Measurements from ENCODE around the gene CRHR1. TPM values are rescaled to one million over a fixed set of nuclear protein-coding genes. Genes with fewer than 3 reads are reported as not detected.

The CRHR1 gene
- polyA plus RNA-seq, 3 donors, result not detected

GRCh38 chr17:45824475-45824874 lies 40.4 kb downstream of the CRHR1 start:
- DNase-seq, result no peak
- Mint-ChIP-seq H3K4me3 (no peak overlapping the region), H3K27me3 (ENCODE audit: low read depth in 3 of 3) (peaks cover 4 to 17% (median 16%) of the 10 kb centered on the region in 3 donors), H3K36me3 (no peaks in the 10 kb centered on the region), H3K9me3 (peaks cover 0 to 2% (median 0%) of the 10 kb centered on the region in 7 donors), H3K27ac (no peak overlapping the region), H3K4me1 (no peaks in the 10 kb centered on the region)
- no peak overlapping the region for H3K4me3 ChIP-seq (replicated peaks in 1 of 3; ENCODE audit: low read depth in 2 of 3, low read length in 3 of 3)
- WGBS (ENCODE audit: insufficient coverage), result 100% methylated on average over 1 of the region's 7 CpGs
- H4K20me1 ChIP-seq (ENCODE audit: insufficient read depth, low read length), result no peaks in the 10 kb centered on the region
- no peaks in the 10 kb centered on the region for H3K36me3 ChIP-seq (replicated peaks in 1 of 2; ENCODE audit: control insufficient read depth in 1 of 2, insufficient read depth in 2 of 2, low read length in 2 of 2)
- intact Hi-C loops (cut with micrococcal nuclease), result no loop called here
- H2AFZ ChIP-seq (ENCODE audit: insufficient read depth, low read depth, low read length, poor library complexity, severe bottlenecking), result no peak overlapping the region
- TF ChIP-seq, protein P1, sequence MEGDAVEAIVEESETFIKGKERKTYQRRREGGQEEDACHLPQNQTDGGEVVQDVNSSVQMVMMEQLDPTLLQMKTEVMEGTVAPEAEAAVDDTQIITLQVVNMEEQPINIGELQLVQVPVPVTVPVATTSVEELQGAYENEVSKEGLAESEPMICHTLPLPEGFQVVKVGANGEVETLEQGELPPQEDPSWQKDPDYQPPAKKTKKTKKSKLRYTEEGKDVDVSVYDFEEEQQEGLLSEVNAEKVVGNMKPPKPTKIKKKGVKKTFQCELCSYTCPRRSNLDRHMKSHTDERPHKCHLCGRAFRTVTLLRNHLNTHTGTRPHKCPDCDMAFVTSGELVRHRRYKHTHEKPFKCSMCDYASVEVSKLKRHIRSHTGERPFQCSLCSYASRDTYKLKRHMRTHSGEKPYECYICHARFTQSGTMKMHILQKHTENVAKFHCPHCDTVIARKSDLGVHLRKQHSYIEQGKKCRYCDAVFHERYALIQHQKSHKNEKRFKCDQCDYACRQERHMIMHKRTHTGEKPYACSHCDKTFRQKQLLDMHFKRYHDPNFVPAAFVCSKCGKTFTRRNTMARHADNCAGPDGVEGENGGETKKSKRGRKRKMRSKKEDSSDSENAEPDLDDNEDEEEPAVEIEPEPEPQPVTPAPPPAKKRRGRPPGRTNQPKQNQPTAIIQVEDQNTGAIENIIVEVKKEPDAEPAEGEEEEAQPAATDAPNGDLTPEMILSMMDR (IDR thresholded peaks at IDR 0.05), result no peak
- H3K4me2 ChIP-seq (replicated peaks; ENCODE audit: extremely low read depth, low read length, poor library complexity, severe bottlenecking), result no peak overlapping the region
- H3K4me1 ChIP-seq (ENCODE audit: control insufficient read depth in 1 of 2, insufficient read depth in 2 of 2, low read length in 2 of 2), result no peaks in the 10 kb centered on the region
- no peaks in the 10 kb centered on the region for H3K79me2 ChIP-seq (ENCODE audit: insufficient read depth, low read length)
- peaks cover 0 to 3% of the 10 kb centered on the region in 2 donors for H3K27me3 ChIP-seq (ENCODE audit: control insufficient read depth in 2 of 2, insufficient read depth in 2 of 2, low read length in 2 of 2)
- no peaks in the 10 kb centered on the region for H3K9me3 ChIP-seq (replicated peaks in 1 of 2; ENCODE audit: control insufficient read depth in 1 of 2, insufficient read depth in 1 of 2, low read length in 2 of 2)
- H3K9ac ChIP-seq (ENCODE audit: insufficient read depth, low read length, poor library complexity, severe bottlenecking), result no peak overlapping the region
- no peak overlapping the region for H3K27ac ChIP-seq (ENCODE audit: low read depth in 1 of 2, low read length in 2 of 2)

GRCh38 chr17:45824901-45825492 lies 40.9 kb downstream of the CRHR1 start:
- Mint-ChIP-seq H3K4me1 (no peaks in the 10 kb centered on the region), H3K27ac (no peak overlapping the region), H3K9me3 (peaks cover 0 to 2% (median 0%) of the 10 kb centered on the region in 7 donors), H3K36me3 (no peaks in the 10 kb centered on the region), H3K27me3 (ENCODE audit: low read depth in 3 of 3) (peaks cover 4 to 17% (median 16%) of the 10 kb centered on the region in 3 donors), H3K4me3 (no peak overlapping the region)
- intact Hi-C loops (cut with micrococcal nuclease), result no loop called here
- H3K9me3 ChIP-seq (replicated peaks in 1 of 2; ENCODE audit: control insufficient read depth in 1 of 2, insufficient read depth in 1 of 2, low read length in 2 of 2), result no peaks in the 10 kb centered on the region
- no peaks in the 10 kb centered on the region for H4K20me1 ChIP-seq (ENCODE audit: insufficient read depth, low read length)
- no peak overlapping the region for H3K27ac ChIP-seq (ENCODE audit: low read depth in 1 of 2, low read length in 2 of 2)
- H3K27me3 ChIP-seq (ENCODE audit: control insufficient read depth in 2 of 2, insufficient read depth in 2 of 2, low read length in 2 of 2), result peaks cover 0 to 3% of the 10 kb centered on the region in 2 donors
- H3K79me2 ChIP-seq (ENCODE audit: insufficient read depth, low read length), result no peaks in the 10 kb centered on the region
- 95% methylated on average over 8 of the region's 13 CpGs for WGBS (ENCODE audit: insufficient coverage)
- H3K9ac ChIP-seq (ENCODE audit: insufficient read depth, low read length, poor library complexity, severe bottlenecking), result no peak overlapping the region
- H3K4me1 ChIP-seq (ENCODE audit: control insufficient read depth in 1 of 2, insufficient read depth in 2 of 2, low read length in 2 of 2), result no peaks in the 10 kb centered on the region
- no peak overlapping the region for H3K4me3 ChIP-seq (replicated peaks in 1 of 3; ENCODE audit: low read depth in 2 of 3, low read length in 3 of 3)
- H3K36me3 ChIP-seq (replicated peaks in 1 of 2; ENCODE audit: control insufficient read depth in 1 of 2, insufficient read depth in 2 of 2, low read length in 2 of 2), result no peaks in the 10 kb centered on the region
- H2AFZ ChIP-seq (ENCODE audit: insufficient read depth, low read depth, low read length, poor library complexity, severe bottlenecking), result no peak overlapping the region
- TF ChIP-seq, protein P1 (IDR thresholded peaks at IDR 0.05), result no peak
- no peak for DNase-seq
- H3K4me2 ChIP-seq (replicated peaks; ENCODE audit: extremely low read depth, low read length, poor library complexity, severe bottlenecking), result no peak overlapping the region

Measured in CD14-positive monocyte (primary cell).